ENCODE measurements around the gene AP2A1.

AP2A1 gene

GRCh38 chr19:49850221-49850486 lies 83.4 kb downstream of the AP2A1 start:
- no peak for ATAC-seq
- TF ChIP-seq TCF4 (CRISPR knock-in tag; IDR thresholded peaks at IDR 0.05; ENCODE audit: borderline replicate concordance) (no peak), ZNF8 (CRISPR knock-in tag; IDR thresholded peaks at IDR 0.05) (no peak), CREB5 (CRISPR knock-in tag; IDR thresholded peaks at IDR 0.05; ENCODE audit: low read depth) (no peak), GLIS3 (CRISPR knock-in tag; IDR thresholded peaks at IDR 0.05) (no peak), ZNF565 (CRISPR knock-in tag; conservative IDR thresholded peaks at IDR 0.05; ENCODE audit: low read depth) (no peak), RARB (CRISPR knock-in tag; IDR thresholded peaks at IDR 0.05) (no peak), SNAI2 (CRISPR knock-in tag; IDR thresholded peaks at IDR 0.05) (no peak), CSRNP3 (CRISPR knock-in tag; IDR thresholded peaks at IDR 0.05) (no peak), TOX (CRISPR knock-in tag; IDR thresholded peaks at IDR 0.05; ENCODE audit: borderline replicate concordance) (no peak)

DNA sequence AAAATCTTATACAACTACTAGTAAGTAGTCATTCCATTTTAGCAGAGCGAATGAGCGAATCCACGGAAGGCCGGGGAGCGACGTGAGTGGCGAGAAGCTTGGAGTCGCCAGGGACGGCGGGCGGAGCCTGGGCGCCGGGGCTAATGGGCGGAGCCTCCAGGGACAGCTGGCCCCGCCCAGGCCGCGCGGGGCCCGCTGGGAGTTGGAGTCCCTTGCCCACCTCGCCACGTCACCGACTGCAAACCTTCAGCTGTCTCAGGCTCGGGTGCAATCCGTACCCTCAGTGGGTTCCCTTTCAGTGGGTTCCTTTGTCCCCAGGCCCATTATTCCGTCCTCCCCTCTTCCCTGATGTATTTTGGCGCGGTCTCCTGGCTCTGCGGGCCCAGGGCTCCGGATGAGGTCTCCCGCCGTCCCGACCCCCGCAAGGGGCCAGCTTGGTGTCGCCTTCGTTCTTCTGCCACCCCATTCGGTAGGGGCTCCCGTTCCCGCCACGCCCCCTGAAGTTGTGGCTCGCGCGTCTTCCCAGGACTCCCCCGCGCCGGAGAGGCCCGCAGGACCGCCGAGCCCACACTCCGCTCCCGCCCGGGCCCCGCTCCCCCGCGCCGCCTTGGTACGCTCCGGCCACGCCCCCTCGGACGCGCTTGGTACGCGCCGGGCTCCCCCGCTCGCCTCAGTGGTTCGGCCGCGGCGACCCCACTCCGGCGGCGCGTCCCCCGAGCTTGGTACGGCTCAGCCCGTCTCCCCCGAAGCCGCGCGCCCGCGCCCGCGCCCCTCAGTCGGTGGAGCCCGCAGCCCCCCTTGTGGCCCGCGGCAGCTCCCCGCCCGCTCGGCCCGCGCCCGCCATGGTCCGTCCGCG lies 83.9 kb downstream of the AP2A1 start, which contains the start of gene PTOV1:
TSS of gene PTOV1 (plus strand) at position 673 of the 856 bp plus-strand sequence.
- ATAC-seq: peak; percentile 80
- TF ChIP-seq CSRNP3 (CRISPR knock-in tag; IDR thresholded peaks at IDR 0.05) (no peak), PATZ1 (CRISPR knock-in tag; IDR thresholded peaks at IDR 0.05; ENCODE audit: borderline replicate concordance) (no peak; the same call in 1 of the 2 replicates), PPARA (CRISPR knock-in tag; IDR thresholded peaks at IDR 0.05; ENCODE audit: borderline replicate concordance) (no peak), ESRRG (CRISPR knock-in tag; IDR thresholded peaks at IDR 0.05) (no peak), RARB (CRISPR knock-in tag; IDR thresholded peaks at IDR 0.05) (no peak), BACH2 (CRISPR knock-in tag; IDR thresholded peaks at IDR 0.05; ENCODE audit: borderline replicate concordance) (no peak), ISL1 (CRISPR knock-in tag; IDR thresholded peaks at IDR 0.05) (no peak), ZNF565 (CRISPR knock-in tag; conservative IDR thresholded peaks at IDR 0.05; ENCODE audit: low read depth) (no peak)

DNA sequence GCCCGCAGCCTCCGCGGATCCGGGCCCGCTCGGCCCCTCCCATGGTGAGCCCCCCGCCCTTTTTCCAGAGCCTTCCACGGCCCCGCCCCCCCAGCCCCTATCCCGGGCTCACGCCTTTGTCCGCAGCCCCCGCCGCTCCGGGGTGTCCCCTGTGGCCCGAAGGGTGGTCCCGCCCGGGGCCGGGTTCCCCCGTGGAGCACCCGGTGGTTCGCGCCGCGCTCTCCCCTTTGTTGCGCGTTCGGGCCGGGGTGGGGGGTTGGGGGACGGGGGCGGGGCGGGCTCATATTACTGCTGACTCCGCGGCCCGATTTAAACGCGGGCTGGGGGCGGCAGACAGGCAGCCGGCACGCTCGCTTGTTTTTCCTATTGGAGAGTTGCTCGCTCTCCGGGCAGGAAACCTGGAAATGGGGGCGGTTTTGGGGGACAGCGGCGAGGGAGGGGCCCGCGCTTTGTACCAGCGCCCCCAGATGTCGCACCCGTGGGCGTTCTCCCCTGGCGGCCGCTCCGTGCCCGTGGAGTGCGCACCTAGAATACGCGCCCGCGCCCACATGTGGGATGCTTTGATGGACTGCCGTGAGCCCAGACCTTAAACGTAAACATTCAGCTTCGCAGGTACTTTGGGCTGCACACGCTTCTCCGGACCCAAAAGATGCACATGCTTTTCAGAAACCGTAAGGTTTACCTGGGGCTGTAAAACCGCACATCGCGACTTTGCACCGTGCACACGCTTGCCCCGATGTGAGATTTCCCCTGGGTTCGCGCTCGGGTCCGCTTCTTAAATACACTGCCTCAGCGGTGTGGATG lies 84.9 kb downstream of the AP2A1 start:
- no peak for TF ChIP-seq ESRRG (CRISPR knock-in tag; IDR thresholded peaks at IDR 0.05)
- TF ChIP-seq CREB5 (CRISPR knock-in tag; IDR thresholded peaks at IDR 0.05; ENCODE audit: low read depth): no peak
- no peak for TF ChIP-seq CSDC2 (CRISPR knock-in tag; IDR thresholded peaks at IDR 0.05)
- TF ChIP-seq ZFP30 (CRISPR knock-in tag; IDR thresholded peaks at IDR 0.05): no peak
- no peak for TF ChIP-seq SNAI2 (CRISPR knock-in tag; IDR thresholded peaks at IDR 0.05)
- TF ChIP-seq BACH2 (CRISPR knock-in tag; IDR thresholded peaks at IDR 0.05; ENCODE audit: borderline replicate concordance): no peak

GRCh38 chr19:49852631-49853126 lies 85.9 kb downstream of the AP2A1 start:
- no peak for TF ChIP-seq ESRRG (CRISPR knock-in tag; IDR thresholded peaks at IDR 0.05)
- TF ChIP-seq RARB (CRISPR knock-in tag; IDR thresholded peaks at IDR 0.05): no peak
- TF ChIP-seq ZFP30 (CRISPR knock-in tag; IDR thresholded peaks at IDR 0.05): no peak
- TF ChIP-seq ISL1 (CRISPR knock-in tag; IDR thresholded peaks at IDR 0.05): no peak
- no peak for TF ChIP-seq CSDC2 (CRISPR knock-in tag; IDR thresholded peaks at IDR 0.05)
- TF ChIP-seq BACH2 (CRISPR knock-in tag; IDR thresholded peaks at IDR 0.05; ENCODE audit: borderline replicate concordance): no peak
- TF ChIP-seq, protein P1, sequence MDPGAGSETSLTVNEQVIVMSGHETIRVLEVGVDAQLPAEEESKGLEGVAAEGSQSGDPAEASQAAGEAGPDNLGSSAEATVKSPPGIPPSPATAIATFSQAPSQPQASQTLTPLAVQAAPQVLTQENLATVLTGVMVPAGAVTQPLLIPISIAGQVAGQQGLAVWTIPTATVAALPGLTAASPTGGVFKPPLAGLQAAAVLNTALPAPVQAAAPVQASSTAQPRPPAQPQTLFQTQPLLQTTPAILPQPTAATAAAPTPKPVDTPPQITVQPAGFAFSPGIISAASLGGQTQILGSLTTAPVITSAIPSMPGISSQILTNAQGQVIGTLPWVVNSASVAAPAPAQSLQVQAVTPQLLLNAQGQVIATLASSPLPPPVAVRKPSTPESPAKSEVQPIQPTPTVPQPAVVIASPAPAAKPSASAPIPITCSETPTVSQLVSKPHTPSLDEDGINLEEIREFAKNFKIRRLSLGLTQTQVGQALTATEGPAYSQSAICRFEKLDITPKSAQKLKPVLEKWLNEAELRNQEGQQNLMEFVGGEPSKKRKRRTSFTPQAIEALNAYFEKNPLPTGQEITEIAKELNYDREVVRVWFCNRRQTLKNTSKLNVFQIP (CRISPR knock-in tag; IDR thresholded peaks at IDR 0.05; ENCODE audit: borderline replicate concordance, low read depth): no peak
- no peak for TF ChIP-seq ARNTL (CRISPR knock-in tag; IDR thresholded peaks at IDR 0.05; ENCODE audit: borderline replicate concordance, low read depth)
- no peak for TF ChIP-seq OSR1 (CRISPR knock-in tag; IDR thresholded peaks at IDR 0.05)
- TF ChIP-seq ZNF70 (CRISPR knock-in tag; IDR thresholded peaks at IDR 0.05): no peak
- no peak for ATAC-seq

More for the DNA sequence above, 84.9 kb downstream of the AP2A1 start:
- ATAC-seq: no peak

Data from SK-N-SH treated with all-trans-retinoic acid at 6 μM for 48 hours (cell line).